Testis (tissue), 2 donors: Measurements from ENCODE around the gene ITCH.

Experiments
- POLR2A ChIP-seq: fragments of 450-650 bp; IDR thresholded peaks from one replicate; pipeline ENCODE4 v1.6.1; 2017; ENCODE audit warnings: antibody characterized with exemption, mild to moderate bottlenecking, moderate library complexity
- TF ChIP-seq, protein P1 (sequence below), 3 experiments: fragments of 450-650 bp in 2 of 3; fragments of 200-600 bp in 1 of 3; sonication (generic) in 1 of 3; IDR thresholded peaks; one replicate each; pipeline ENCODE4 v1.5.1; 2016 to 2019; ENCODE audit warnings: antibody characterized with exemption in 3 of 3, mild to moderate bottlenecking in 2 of 3, moderate library complexity in 1 of 3

DNA sequence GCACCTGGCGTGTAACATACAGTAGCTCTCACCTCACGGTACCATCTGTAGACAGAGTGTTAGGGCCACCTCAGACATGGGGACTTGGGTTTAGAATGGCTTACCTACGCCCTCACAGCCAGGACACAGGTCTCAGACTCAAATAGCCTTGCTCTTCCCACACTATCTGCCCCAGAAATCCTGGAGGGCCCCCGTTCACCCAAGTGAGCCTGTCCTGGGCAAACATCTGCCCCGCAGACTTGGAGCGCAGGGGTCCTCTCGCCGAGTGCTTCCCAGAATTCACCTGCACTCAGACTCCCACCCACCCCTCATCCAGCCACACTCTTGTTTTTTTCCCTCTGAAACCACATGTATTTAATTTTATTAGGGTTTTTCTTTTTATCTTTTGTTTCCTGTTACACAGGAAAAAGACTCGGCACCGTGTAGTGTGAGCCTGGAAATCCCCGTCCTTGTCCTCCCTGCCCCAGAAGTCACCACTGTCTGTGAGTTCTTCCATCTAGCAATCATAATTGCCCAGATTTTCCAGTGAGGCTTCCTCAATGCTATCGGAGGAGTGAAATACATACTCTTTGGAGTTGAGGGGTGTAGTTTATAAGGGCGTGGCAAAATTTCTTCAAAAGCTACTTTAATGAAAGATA, 178.3 kb downstream of the ITCH start:
- TF ChIP-seq, protein P1, sequence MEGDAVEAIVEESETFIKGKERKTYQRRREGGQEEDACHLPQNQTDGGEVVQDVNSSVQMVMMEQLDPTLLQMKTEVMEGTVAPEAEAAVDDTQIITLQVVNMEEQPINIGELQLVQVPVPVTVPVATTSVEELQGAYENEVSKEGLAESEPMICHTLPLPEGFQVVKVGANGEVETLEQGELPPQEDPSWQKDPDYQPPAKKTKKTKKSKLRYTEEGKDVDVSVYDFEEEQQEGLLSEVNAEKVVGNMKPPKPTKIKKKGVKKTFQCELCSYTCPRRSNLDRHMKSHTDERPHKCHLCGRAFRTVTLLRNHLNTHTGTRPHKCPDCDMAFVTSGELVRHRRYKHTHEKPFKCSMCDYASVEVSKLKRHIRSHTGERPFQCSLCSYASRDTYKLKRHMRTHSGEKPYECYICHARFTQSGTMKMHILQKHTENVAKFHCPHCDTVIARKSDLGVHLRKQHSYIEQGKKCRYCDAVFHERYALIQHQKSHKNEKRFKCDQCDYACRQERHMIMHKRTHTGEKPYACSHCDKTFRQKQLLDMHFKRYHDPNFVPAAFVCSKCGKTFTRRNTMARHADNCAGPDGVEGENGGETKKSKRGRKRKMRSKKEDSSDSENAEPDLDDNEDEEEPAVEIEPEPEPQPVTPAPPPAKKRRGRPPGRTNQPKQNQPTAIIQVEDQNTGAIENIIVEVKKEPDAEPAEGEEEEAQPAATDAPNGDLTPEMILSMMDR (IDR thresholded peaks at IDR 0.05), result no peak
- TF ChIP-seq POLR2A, result no peak
